ENCODE results near the gene CPB2.
A peak's percentile ranks its signal among the peaks of the same experiment; 100 is the strongest.

The CPB2 gene

DNA sequence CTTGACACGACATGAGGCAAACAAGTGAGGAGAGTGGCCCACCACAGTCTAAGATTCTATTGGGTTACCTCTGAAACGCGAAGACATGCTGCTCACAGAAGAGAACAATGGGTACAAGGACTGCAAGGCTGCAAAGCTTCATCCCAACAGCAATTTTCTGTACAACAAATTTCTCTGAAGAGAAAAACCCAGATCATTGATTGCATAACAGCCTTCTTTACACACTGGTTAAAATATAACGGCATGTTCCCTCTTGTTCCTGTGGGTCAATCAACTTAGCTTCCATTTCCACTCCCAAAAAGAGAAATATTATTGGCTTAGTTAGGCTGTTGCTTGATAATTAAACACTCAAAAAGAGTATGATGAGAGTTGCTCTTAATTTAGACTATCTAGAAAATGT lies at the start of gene CPB2:
TSS of gene CPB2 (minus strand) at position 166 of the 400 bp plus-strand sequence. CDS start at position 142, 24 bp downstream.
- no peak for DNase-seq (ENCODE audit: low spot score)

DNA sequence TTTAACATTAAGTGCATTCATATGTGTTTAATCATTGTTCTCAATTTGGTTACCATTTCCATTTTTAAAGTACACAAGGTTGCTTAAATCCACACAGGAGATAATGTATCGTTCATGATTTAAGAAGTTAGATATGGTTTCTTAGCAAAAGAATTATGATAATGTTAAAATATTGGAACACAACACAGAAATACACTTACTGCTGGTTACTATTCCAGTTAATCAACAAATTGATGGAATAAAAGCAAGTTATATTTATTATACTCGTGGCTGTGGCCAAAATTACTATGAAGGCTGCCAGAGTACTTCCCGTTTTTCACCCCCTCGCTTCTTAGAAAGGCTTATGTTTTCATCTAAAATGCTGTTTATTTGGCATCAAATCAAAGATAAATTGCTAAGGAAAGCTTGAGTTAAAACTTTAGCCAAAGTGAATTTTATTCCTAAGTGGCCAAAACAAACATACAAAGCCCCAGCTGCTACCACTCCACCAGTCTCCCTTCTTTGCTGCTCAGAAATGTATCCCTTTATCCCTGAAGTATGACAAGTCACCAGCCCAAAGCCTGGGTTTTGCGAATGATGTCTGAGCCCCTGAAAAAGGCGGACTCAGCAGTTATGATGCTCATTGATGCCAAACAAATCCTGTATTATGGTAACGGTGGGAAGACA lies 49.4 kb upstream of the CPB2 start:
- no peak for DNase-seq (ENCODE audit: low spot score)

- DNase-seq (ENCODE audit: low spot score) = no peak
These were observed 47.9 kb upstream of the CPB2 start for GRCh38 chr13:46152627-46153328.

DNA sequence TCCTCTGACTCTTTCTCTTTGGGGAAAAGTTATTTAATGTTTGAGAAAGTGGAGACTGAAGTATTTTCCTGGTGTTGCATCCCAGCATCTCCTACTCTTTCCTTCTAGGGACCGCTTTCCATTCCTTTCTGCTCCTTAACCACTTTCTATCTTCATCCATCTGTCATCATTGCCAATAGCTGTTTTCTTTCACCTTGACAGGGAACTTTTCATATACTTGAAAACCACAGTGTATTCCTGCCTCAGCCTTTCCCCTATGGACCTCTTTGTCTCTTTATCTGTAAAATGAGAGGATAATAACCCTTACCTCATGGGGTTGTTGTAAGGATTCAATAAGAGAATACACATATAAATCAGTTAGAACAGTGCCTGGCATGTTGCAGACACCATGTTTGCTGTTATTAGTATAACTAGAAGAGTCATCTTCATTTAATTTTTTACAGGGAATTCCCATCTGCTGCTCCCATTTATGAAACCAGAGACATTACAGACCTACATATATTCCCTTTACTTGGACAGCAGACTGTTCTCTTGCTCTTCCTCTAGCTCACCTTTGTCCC lies 45.4 kb upstream of the CPB2 start:
- DNase-seq (ENCODE audit: low spot score) = no peak

DNA sequence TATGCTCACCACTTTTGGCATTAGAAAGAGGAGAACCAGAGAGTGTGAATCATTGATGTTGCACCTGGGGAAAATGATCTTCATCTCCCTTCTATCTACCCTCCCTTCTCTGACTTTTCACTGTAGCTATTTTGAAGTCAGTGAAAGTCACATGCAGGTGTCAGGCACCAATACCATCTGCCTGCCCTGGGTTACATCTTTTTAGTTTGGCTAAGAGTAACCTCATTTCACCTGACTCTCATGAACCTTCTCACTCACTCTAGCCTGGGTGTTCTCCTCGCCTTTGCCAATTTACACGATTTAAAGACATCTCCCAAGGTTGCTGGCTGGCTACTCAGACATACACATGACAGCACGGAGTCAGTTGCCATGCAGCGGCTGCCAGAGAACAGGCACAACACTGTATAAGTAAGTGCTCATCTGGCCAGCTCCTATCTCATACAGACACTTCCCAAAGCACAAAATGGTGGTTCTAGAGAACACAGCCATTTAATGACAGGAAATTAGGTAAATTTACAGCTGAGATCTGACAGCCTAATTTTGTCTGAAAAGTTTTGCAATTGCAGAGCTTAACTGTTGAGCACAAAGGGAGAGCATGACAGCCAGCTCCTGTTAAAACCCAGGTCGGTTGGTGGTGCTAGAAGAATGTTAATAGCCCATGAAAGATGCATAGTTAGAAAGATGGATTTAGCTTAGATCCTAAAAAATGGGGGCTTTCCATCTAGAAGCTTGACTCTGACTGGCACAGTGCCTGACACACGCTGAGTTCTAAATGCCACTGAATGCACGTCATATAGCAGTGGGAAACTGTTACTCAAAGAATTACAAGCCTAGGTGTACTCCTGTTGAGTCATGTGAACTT lies 44.7 kb upstream of the CPB2 start:
- no peak for DNase-seq (ENCODE audit: low spot score)

GRCh38 chr13:46146898-46147297 lies 42.1 kb upstream of the CPB2 start:
- peak; percentile 21 for DNase-seq (ENCODE audit: low spot score)

GRCh38 chr13:46145950-46146349 lies 41.1 kb upstream of the CPB2 start:
- no peak for DNase-seq (ENCODE audit: low spot score)

DNA sequence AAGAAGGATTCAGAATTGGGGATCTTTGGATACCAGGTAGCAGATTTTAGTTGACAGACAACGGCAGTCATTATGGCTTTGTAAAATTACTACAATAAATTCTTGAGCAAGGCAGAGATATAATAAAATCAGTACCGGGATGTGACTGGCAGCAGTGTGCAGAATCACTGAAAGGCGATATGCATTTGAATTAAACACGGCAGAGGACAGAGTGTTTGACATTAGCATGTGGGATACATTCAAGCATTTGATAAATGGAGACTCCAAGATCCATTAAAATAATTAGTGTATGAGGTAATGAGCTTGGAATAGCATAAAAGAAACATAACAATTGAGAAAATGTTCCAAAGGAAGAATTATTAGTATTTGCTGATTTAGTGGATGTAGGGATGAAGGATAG lies 40.3 kb upstream of the CPB2 start:
- no peak for DNase-seq (ENCODE audit: low spot score)

- no peak for DNase-seq (ENCODE audit: low spot score)
These were observed 38.4 kb upstream of the CPB2 start for GRCh38 chr13:46143184-46143701.

GRCh38 chr13:46142776-46143175 lies 37.9 kb upstream of the CPB2 start:
- no peak for DNase-seq (ENCODE audit: low spot score)

DNA sequence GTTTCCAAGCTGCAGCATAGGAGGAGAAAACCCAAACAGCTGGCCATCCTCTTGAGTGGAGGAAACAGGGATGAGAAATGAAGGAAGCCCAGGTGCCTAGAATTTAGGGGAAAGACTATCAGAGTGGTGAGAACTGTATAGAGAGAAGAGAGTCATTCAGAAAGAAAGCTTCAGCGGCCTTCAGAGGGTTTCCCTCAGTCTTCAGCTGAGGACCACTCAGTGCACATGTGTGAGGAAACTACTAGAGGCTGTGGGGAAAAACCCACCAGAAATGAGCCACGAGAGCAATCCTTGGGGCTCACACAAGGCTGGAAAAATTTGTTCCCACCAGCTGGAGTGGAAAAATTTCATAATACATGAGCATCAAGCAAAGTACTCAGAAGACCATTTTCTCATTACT lies 35.2 kb upstream of the CPB2 start:
- DNase-seq (ENCODE audit: low spot score) = no peak

- DNase-seq (ENCODE audit: low spot score) = no peak
These were observed 32.9 kb upstream of the CPB2 start for GRCh38 chr13:46137627-46138317.

DNA sequence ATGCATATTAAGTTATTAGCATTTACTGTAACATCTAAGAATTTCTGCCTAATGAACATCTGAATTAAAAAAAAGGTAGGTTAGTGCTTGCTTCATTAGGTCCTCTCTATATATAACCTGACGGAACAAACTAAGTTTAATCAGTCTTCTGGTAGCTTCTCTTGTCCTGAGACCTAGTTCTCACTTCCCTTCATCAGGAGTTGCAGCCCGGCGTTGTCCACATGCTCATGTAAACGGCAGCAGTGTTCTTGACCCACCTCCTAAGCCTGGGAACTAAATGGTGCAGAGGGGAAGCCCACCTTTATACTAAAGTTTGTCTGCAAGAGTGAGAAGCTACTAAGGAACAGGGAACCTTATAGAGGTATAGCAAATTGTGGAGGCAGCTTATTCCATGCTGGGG lies 31.9 kb upstream of the CPB2 start:
- no peak for DNase-seq (ENCODE audit: low spot score)

GRCh38 chr13:46134961-46135522 lies 30.2 kb upstream of the CPB2 start:
- DNase-seq (ENCODE audit: low spot score) = no peak

- DNase-seq (ENCODE audit: low spot score) = no peak
These were observed 29.7 kb upstream of the CPB2 start for GRCh38 chr13:46134494-46134893.

DNA sequence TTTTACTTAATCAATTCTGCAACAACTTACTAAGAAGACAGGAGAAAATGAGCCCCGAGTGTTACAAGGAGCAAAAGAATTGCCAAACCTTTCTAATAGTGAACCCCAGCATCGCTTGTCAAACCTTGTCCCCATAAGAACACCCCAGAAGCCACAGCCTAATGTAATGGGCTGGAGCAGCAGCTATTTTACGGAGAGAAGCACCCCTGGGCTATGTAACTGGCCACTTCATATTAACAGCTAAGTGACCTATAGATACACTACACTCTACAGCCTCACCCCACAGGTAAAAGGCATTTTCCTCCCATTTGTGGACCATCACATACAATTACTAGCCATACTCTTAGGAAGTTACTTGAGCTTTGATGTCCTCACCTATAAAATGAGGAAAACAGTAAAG lies 27.3 kb upstream of the CPB2 start:
- no peak for DNase-seq (ENCODE audit: low spot score)

- DNase-seq (ENCODE audit: low spot score) = no peak
These were observed 26.9 kb upstream of the CPB2 start for GRCh38 chr13:46131705-46132104.

DNA sequence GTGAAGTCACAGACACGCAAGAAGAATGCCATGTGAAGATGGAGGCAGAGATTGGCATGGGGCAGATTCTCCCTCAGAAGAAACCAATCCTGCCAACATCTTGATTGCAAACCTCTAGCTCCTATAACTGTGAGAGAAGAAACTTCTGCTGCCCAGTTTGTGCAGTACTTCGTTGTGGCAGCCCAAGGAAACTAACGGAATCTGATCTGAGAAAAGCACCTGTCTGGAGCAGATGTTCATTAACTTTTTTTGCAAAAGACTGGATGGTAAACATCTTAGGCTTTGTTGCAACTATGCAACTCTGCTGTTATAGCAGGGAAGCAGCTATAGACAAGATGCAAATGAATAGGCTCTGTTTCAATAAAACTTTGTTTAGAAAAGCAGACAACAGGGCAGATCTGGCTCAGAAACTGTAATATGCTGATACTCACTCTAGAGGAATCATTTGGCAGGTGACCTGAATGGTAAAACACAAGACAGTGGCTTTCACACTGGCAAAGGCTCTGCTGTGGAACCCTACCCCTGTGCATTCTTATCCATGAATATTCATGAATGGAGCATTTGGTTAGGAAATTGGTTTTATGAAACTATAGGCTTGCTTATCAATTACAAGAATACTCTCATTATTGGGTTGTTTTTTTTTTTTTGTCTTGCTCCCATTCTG lies 25.3 kb upstream of the CPB2 start:
- no peak for DNase-seq (ENCODE audit: low spot score)

GRCh38 chr13:46129124-46129523 lies 24.3 kb upstream of the CPB2 start:
- no peak for DNase-seq (ENCODE audit: low spot score)

- no peak for DNase-seq (ENCODE audit: low spot score)
These were observed 22.7 kb upstream of the CPB2 start for GRCh38 chr13:46127358-46128023.

Data from hepatic stellate cell (primary cell).